Stimulated activated naive CD8-positive, alpha-beta T cell treated with anti-CD3 and anti-CD28 coated beads, Interleukin-15, amount 100 ng/mL, for 72 hours (primary cell): ENCODE results near the gene ATG101.
A peak's percentile ranks its signal among the peaks of the same experiment; 100 is the strongest.

Source experiments
- ATAC-seq: fragments of 150-1000 bp; cut with Tn5 transposase; 2 replicates; pipeline ENCODE4 v1.10.0; 2021; ENCODE audit warnings: mild to moderate bottlenecking, moderate library complexity
- DNase-seq, 2 donors: peaks; one replicate each; pipeline ENCODE4 v3.0.0; 2021 to 2022
- H3K27ac Mint-ChIP-seq, 2 donors: one replicate each; pipeline ENCODE4 v1.8.0; 2022; ENCODE audit warnings: mild to moderate bottlenecking in 2 of 2, mixed read lengths in 2 of 2, moderate library complexity in 2 of 2
- H3K27me3 Mint-ChIP-seq: one replicate; pipeline ENCODE4 v1.8.0; 2022; ENCODE audit warnings: mixed read lengths
- H3K4me1 Mint-ChIP-seq: one replicate; pipeline ENCODE4 v1.8.0; 2022; ENCODE audit warnings: mild to moderate bottlenecking, mixed read lengths
- H3K4me3 Mint-ChIP-seq, 2 donors: one replicate each; pipeline ENCODE4 v1.8.0; 2022; ENCODE audit warnings: mild to moderate bottlenecking in 2 of 2, mixed read lengths in 2 of 2, moderate library complexity in 1 of 2
- H3K9me3 Mint-ChIP-seq, 2 donors: one replicate each; pipeline ENCODE4 v1.8.0; 2022; ENCODE audit warnings: mixed read lengths in 2 of 2

Gene ATG101

DNA sequence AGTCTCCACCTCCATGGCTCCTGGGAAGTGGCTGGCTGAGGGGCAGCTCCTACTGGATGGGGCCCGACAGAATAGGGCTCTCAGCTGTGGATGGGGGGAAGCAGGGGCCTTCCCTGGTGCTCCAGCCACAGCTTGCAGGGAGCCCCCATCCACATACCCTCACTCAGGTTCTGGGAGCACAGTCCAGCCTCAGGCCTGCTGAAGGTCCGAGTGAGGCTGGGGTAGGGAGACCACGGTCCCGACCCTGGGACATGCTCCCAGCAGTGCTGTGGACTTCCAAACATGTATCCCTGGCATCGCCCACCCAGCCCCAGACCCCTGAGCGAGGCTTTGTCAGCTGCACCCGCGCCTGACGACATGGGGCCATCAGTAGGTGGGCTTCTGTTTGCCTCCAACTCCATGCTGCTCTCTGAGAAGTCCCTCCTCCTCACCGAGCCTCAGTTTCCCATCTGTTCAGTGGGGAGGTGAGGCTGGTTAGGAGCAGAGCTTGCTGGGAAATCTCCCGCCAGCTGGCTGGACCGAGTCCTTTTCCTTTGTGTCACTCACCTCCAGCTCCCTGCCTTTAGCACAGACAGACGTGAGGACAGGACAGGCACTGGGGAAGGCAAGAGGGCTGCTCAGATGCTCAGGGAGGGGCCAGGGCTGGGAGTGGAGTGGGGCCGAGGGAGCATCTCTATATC is 9.1 kb upstream of the ATG101 start:
- no peak for ATAC-seq

DNA sequence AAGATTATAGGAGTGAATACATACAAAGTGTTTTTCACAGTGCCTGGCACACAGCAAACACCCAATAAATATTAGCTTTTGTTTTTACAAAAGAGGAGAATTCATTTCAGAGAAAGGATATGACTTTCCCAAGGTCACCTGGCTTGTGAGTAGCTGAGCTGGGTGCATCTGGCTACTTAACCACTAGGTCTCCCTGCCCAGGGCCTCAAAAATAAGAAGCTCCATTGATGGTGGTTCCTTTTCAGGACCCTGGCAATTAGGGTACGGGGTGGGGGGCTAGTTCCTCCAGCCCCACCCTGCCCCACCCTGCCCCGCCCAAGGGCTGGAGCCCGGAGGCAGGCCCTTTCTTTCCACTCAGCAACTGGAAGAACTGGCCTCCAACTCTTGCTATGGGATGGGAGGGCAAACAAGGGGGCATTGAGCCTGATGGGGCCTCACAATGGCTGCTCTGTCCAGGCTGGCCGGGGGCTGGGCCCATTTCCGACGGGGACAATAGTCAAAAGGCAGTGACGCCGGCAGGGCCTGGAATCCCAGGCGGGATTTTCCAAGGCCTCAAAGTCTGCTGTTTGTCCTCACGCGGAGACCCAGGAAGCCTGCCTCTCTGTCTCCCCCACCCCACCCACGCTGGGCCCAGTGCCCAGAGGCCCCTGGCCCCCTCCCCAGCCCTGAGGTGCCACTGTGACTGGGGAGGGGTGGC is 8.2 kb upstream of the ATG101 start:
- Mint-ChIP-seq H3K4me1 (peaks cover 14% of the 10 kb centered on the region), H3K27ac (no peak overlapping the region), H3K4me3 (no peak overlapping the region), H3K27me3 (no peaks in the 10 kb centered on the region), H3K9me3 (no peaks in the 10 kb centered on the region)
- ATAC-seq (no peak), DNase-seq (no peak)

More for the DNA sequence above, 9.1 kb upstream of the ATG101 start:
- DNase-seq, result no peak
- peaks cover 16% of the 10 kb centered on the region for H3K4me1 Mint-ChIP-seq
- H3K4me3 Mint-ChIP-seq, result no peak overlapping the region
- H3K27ac Mint-ChIP-seq, result no peak overlapping the region
- no peaks in the 10 kb centered on the region for H3K27me3 Mint-ChIP-seq
- H3K9me3 Mint-ChIP-seq, result no peaks in the 10 kb centered on the region

GRCh38 chr12:52062167-52063081 is 7.4 kb upstream of the ATG101 start:
- H3K27me3 Mint-ChIP-seq, result no peaks in the 10 kb centered on the region
- no peaks in the 10 kb centered on the region for H3K9me3 Mint-ChIP-seq
- H3K4me1 Mint-ChIP-seq, result peaks cover 9% of the 10 kb centered on the region
- no peak overlapping the region for H3K4me3 Mint-ChIP-seq
- no peak overlapping the region for H3K27ac Mint-ChIP-seq
- DNase-seq (no peak), ATAC-seq (no peak)

DNA sequence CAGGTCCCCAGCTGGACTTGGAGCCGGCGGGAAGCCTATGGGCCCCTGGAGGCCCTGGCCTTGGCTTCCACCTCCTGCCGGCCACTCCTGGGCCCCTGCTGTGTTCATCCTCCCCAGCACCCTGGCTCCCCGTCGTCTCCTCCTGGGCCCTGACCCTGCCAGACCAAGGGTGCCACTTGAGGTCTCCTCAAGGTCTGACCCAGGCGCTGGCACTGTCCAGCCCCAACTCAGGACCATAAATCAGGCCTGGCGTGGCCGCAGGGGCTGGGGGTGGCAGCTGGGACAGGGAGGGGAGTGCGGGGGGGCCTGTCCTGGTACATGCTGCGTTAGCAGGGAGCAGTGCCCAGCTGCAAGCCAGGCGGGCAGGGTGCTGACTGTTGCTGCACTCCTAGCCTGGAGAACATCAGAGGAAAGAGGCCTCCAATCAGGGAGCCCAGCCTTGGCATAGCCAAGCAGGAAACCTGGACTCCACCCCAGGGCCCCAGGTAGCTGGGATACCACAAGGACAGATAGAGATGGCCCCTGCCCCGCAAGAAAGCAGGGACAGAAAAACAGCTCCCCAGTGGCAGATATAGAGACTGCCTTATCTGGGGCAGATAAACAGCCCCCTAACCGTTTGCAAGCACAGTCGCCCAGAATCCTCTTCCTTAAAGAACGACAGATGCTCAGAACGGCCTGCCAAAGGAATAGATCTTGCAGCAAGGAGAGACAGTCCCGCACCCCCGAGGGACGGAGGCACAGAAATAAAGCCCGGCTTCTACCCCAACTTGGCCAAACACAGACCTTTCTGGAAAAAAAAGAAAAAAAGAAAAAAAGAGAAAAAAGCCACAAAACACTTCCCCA is 6.5 kb upstream of the ATG101 start:
- ATAC-seq, result no peak

DNA sequence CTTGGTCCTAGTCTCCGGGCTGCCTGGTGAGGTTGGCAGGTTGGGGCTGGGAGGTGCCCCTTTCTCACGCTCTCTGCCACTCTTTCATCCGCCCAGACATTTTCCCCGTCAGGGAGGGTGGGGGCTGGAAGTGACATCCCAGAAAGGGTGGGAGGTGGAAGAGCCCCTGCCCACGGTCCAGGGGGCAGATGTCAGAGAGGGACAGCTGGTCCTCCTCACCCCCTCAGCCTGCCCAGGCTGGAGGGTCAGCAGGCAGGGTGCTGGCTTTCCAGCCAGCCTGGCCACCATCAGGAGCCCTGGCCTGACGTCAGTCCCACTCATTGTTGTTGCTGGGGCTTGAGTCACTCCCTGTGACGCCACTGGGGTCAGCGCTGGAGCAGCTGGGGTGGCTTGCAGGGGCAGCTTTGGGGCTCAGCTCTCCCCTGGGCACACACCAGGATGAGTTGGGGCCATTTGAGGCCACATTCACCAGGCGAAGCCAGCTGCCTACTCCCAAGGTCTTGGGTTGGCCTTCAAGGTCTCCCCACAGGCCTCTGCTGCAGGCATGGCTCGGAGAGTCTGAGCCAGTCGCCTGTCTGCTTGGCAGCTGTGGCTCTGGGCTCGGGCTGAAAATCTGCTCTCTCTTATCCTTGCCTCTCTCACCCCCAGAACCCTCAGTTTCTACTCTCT is 5.7 kb upstream of the ATG101 start:
- no peak overlapping the region for H3K27ac Mint-ChIP-seq
- H3K4me3 Mint-ChIP-seq, result no peak overlapping the region
- no peak for ATAC-seq
- H3K4me1 Mint-ChIP-seq, result peaks cover 8% of the 10 kb centered on the region
- H3K9me3 Mint-ChIP-seq, result no peaks in the 10 kb centered on the region
- no peak for DNase-seq
- no peaks in the 10 kb centered on the region for H3K27me3 Mint-ChIP-seq

More for the DNA sequence above, 6.5 kb upstream of the ATG101 start:
- Mint-ChIP-seq H3K4me3 (no peak overlapping the region), H3K4me1 (peaks cover 8% of the 10 kb centered on the region), H3K27me3 (no peaks in the 10 kb centered on the region), H3K27ac (peak overlapping the region in 1 of 2 donors; percentile 30), H3K9me3 (no peaks in the 10 kb centered on the region)
- no peak for DNase-seq

- Mint-ChIP-seq H3K27ac (no peak overlapping the region), H3K4me1 (peaks cover 23% of the 10 kb centered on the region), H3K9me3 (no peaks in the 10 kb centered on the region), H3K4me3 (no peak overlapping the region), H3K27me3 (no peaks in the 10 kb centered on the region)
- DNase-seq (no peak), ATAC-seq (no peak)
Measured at GRCh38 chr12:52066346-52067080, 3.3 kb upstream of the ATG101 start.

- Mint-ChIP-seq H3K27me3 (no peaks in the 10 kb centered on the region), H3K4me1 (peaks cover 28% of the 10 kb centered on the region), H3K4me3 (no peak overlapping the region), H3K9me3 (no peaks in the 10 kb centered on the region), H3K27ac (no peak overlapping the region)
- DNase-seq, result no peak
- no peak for ATAC-seq
Measured at GRCh38 chr12:52067081-52067374, 2.8 kb upstream of the ATG101 start.

- Mint-ChIP-seq H3K27ac (peak overlapping the region; percentile 99 to 100), H3K4me3 (peak overlapping the region; percentile 89), H3K9me3 (no peaks in the 10 kb centered on the region), H3K27me3 (no peaks in the 10 kb centered on the region), H3K4me1 (peaks cover 53% of the 10 kb centered on the region)
- DNase-seq (no peak), ATAC-seq (peak; percentile 5)
Measured at GRCh38 chr12:52070185-52070925, 577 bp downstream of the ATG101 start.

DNA sequence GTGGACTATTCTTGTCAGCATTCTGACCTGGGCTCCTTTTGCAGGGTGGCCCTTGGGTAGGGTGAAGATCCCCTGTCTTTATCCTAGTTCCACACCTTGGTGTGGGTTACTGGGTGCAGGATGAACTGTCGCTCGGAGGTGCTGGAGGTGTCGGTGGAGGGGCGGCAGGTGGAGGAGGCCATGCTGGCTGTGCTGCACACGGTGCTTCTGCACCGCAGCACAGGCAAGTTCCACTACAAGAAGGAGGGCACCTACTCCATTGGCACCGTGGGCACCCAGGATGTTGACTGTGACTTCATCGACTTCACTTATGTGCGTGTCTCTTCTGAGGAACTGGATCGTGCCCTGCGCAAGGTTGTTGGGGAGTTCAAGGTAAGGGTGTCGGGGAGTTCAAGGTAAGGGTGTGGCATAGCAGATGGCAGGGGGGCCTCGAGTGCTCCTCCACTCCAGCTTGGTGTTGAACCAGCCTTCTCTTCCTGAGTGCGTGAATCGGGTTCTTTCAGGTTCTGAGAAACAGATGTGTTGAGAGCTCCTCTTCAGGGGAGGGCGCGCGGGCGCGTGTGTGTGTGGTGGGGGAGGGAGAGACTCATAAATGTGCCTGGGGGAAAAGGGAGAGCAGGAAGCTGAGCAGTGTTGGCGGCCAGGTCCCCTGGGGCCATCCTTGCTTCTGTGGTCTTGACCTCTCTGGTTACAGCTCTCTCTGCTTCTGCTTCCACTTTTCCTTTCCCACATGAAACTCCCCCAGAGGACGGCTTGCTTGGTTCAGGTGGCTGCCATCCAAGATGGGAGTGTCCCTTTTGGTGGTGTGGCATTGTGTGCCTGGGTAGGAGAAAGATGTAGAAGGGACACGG is 4.0 kb downstream of the ATG101 start:
- no peak for DNase-seq
- no peaks in the 10 kb centered on the region for H3K9me3 Mint-ChIP-seq
- ATAC-seq, result no peak
- H3K4me1 Mint-ChIP-seq, result peaks cover 44% of the 10 kb centered on the region
- peak overlapping the region; percentile 3 to 27 for H3K27ac Mint-ChIP-seq
- no peaks in the 10 kb centered on the region for H3K27me3 Mint-ChIP-seq
- H3K4me3 Mint-ChIP-seq, result peak overlapping the region in 1 of 2 donors; percentile 9

DNA sequence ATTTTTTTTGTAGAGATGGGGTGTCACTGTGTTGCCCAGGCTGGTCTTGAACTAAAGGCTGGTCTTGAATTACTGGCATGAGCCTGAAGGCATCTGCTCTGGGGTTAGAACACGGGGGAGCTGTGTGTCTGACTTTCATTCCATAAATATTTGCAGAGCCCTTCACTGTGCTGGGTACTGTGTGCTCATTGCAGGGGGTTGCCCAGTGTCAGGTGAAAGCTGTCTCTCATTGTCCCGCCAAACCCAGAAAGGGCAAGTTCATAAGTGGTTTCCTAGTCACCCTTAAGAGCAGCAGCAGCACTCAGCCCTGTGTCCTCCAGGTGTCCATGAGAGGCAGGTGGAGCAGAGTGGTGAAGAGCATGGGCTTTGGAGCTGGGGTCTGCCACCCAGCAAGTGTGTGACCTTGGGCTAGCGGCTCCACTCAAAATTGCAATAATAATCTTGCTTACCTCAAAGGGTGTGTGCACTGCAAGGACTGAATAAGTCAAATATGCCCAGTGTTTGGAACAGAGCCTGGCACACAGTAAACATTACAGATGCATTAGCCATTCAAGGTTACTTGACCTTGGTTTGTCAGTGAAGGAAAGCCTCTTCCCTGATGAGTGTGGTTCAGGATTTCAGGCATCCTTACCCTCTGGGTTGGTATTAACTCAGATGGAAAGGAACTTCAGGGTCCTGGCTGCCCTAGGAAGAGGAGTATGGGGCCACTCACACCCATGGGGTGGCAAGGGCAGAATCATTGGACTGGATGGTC is 5.4 kb downstream of the ATG101 start:
- H3K27me3 Mint-ChIP-seq, result no peaks in the 10 kb centered on the region
- H3K4me3 Mint-ChIP-seq, result no peak overlapping the region
- no peak overlapping the region for H3K27ac Mint-ChIP-seq
- no peaks in the 10 kb centered on the region for H3K9me3 Mint-ChIP-seq
- no peak for ATAC-seq
- DNase-seq, result no peak
- H3K4me1 Mint-ChIP-seq, result peaks cover 43% of the 10 kb centered on the region

DNA sequence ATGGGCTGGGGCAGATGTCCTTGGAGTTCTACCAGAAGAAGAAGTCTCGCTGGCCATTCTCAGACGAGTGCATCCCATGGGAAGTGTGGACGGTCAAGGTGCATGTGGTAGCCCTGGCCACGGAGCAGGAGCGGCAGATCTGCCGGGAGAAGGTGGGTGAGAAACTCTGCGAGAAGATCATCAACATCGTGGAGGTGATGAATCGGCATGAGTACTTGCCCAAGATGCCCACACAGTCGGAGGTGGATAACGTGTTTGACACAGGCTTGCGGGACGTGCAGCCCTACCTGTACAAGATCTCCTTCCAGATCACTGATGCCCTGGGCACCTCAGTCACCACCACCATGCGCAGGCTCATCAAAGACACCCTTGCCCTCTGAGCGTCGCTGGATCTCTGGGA is 7.0 kb downstream of the ATG101 start:
- DNase-seq (no peak), ATAC-seq (no peak)
- H3K4me1 Mint-ChIP-seq, result peaks cover 41% of the 10 kb centered on the region
- no peaks in the 10 kb centered on the region for H3K9me3 Mint-ChIP-seq
- H3K4me3 Mint-ChIP-seq, result no peak overlapping the region
- H3K27me3 Mint-ChIP-seq, result no peaks in the 10 kb centered on the region
- H3K27ac Mint-ChIP-seq, result no peak overlapping the region

- Mint-ChIP-seq H3K27me3 (no peaks in the 10 kb centered on the region), H3K4me3 (no peak overlapping the region), H3K4me1 (peaks cover 32% of the 10 kb centered on the region), H3K9me3 (no peaks in the 10 kb centered on the region), H3K27ac (no peak overlapping the region)
- DNase-seq (no peak), ATAC-seq (no peak)
Measured at GRCh38 chr12:52078276-52078675, 8.5 kb downstream of the ATG101 start.
